Measurements from ENCODE around the gene SH3PXD2A. TPM values are rescaled to one million over a fixed set of nuclear protein-coding genes. Genes with fewer than 3 reads are reported as not detected.
"Not testable (repeated sequence)": the region's sequence is repeated elsewhere in the genome, so short reads cannot be mapped to it uniquely, and the experiment has no call there.

The SH3PXD2A gene
- total RNA-seq, 8 experiments from 2014 or later: 7.8 to 34.3 (median 12.8) TPM

DNA sequence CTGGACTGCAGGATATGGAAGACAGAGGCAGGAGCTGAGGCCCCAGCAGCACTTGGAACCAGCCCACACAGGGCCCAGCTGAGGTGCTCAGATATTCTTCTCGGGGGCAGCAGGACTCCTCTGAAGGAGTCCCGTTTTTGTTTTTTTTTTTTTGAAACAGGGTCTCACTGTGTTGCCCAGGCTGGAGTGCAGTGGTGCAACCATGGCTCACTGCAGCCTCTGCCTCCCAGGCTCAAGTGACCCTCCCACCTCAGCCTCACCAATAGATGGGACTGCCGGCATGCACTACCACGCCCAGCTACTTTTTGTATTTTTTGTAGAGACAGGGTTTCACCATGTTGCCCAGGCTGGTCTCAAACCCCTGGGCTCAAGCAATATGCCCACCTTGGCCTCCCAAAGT is 124.3 kb downstream of the SH3PXD2A start:
- H3K27ac ChIP-seq; H3K4me3 ChIP-seq; ATAC-seq (replicated peaks in 6 of 8); in situ Hi-C loops (cut with MboI; ENCODE audit: low pct_unique_long_range_greater_than_20kb in 2 of 9, low sequenced_read_pairs in 9 of 9, unreplicated experiment in 9 of 9): not testable (repeated sequence)
- 80 to 100% (median 90%) methylated on average over 1 to 3 of the region's 4 CpGs; no CpG with 5 or more reads in 5 of the 10 experiments for WGBS, 10 experiments
- peaks cover 16 to 20% of the 10 kb centered on the region in 2 donors for H3K4me1 ChIP-seq (replicated peaks in 1 of 2)

GRCh38 chr10:103729851-103730250 is 125.5 kb downstream of the SH3PXD2A start:
- Histone ChIP-seq H3K4me1 (replicated peaks in 1 of 2) (peaks cover 19 to 20% of the 10 kb centered on the region in 2 donors), H3K27ac (no peak overlapping the region), H3K4me3 (no peak overlapping the region)
- in situ Hi-C loops (cut with MboI; ENCODE audit: low pct_unique_long_range_greater_than_20kb in 2 of 9, low sequenced_read_pairs in 9 of 9, unreplicated experiment in 9 of 9): no loop called here
- 49 to 90% (median 73%) methylated on average over 2 to 5 of the region's 5 CpGs; no CpG with 5 or more reads in 1 of the 10 experiments for WGBS, 10 experiments
- ATAC-seq (replicated peaks in 6 of 8): peak in 1 of 8 experiments; percentile 19

DNA sequence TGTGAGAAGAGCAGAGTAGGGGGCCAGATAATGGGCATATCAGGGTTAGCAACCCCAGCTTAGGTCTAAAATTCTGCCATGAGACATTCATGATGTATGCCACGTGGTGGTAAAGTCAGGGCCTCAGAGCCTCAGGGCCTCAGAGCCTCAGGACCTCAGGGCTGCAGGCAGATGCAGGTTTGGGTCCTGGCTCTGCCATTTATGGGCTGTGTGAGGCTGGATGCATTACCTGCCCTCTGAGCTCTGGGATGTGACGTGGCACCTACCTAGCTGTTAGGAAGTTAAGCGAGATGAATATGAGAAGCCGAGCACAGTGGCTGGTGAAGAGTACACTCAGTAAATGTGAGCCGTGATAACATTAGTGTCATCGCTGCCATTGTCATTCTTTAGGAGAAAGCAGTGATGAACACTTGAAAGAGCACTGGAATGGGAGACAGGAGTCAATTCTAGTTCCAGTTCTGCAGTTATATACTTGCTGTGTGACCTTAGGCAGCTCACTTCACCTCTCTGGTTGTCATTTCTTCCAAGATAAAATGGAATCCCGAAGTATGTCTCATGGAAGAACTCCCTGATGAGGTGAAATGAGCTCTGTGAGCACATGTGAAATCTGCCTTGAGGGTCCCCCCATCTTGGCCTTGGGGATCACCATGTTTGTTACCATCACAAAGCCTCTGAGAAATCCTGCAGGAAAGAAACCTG is 127.2 kb downstream of the SH3PXD2A start:
- ATAC-seq (replicated peaks in 6 of 8): no peak
- in situ Hi-C loops (cut with MboI; ENCODE audit: low pct_unique_long_range_greater_than_20kb in 2 of 9, low sequenced_read_pairs in 9 of 9, unreplicated experiment in 9 of 9): no loop called here
- WGBS, 10 experiments: 0 to 100% (median 92%) methylated on average over 1 to 6 of the region's 7 CpGs
- Histone ChIP-seq H3K4me3 (no peak overlapping the region), H3K4me1 (replicated peaks in 1 of 2) (peaks cover 13 to 15% of the 10 kb centered on the region in 2 donors), H3K27ac (no peak overlapping the region)

- H3K4me3 ChIP-seq: no peak overlapping the region
- peak in 3 of 8 experiments; percentile 24 to 50 (median 31) for ATAC-seq (replicated peaks in 6 of 8)
- H3K27ac ChIP-seq: no peak overlapping the region
- H3K4me1 ChIP-seq (replicated peaks in 1 of 2): peaks cover 7 to 9% of the 10 kb centered on the region in 2 donors
- 20 to 100% (median 70%) methylated on average over 1 of the region's 14 CpGs; no CpG with 5 or more reads in 6 of the 10 experiments for WGBS, 10 experiments
- in situ Hi-C loops (cut with MboI; ENCODE audit: low pct_unique_long_range_greater_than_20kb in 2 of 9, low sequenced_read_pairs in 9 of 9, unreplicated experiment in 9 of 9): no loop called here
Measured at GRCh38 chr10:103727546-103727963, 127.8 kb downstream of the SH3PXD2A start.

- in situ Hi-C loops (cut with MboI; ENCODE audit: low pct_unique_long_range_greater_than_20kb in 2 of 9, low sequenced_read_pairs in 9 of 9, unreplicated experiment in 9 of 9): no loop called here
Measured at GRCh38 chr10:103726637-103727036, 128.7 kb downstream of the SH3PXD2A start.

GRCh38 chr10:103725242-103725641 is 130.1 kb downstream of the SH3PXD2A start:
- ATAC-seq (replicated peaks in 6 of 8): no peak
- in situ Hi-C loops (cut with MboI; ENCODE audit: low pct_unique_long_range_greater_than_20kb in 2 of 9, low sequenced_read_pairs in 9 of 9, unreplicated experiment in 9 of 9): no loop called here
- H3K27ac ChIP-seq: no peak overlapping the region
- H3K4me3 ChIP-seq: no peak overlapping the region
- WGBS, 10 experiments: 70 to 100% (median 96%) methylated on average over 1 to 4 of the region's 5 CpGs; no CpG with 5 or more reads in 1 of the 10 experiments
- H3K4me1 ChIP-seq (replicated peaks in 1 of 2): peaks cover 0 to 6% of the 10 kb centered on the region in 2 donors

More at GRCh38 chr10:103726637-103727036, 128.7 kb downstream of the SH3PXD2A start:
- H3K4me3 ChIP-seq: no peak overlapping the region
- H3K4me1 ChIP-seq (replicated peaks in 1 of 2): peaks cover 0 to 6% of the 10 kb centered on the region in 2 donors
- H3K27ac ChIP-seq: no peak overlapping the region
- ATAC-seq (replicated peaks in 6 of 8): no peak
- 80 to 100% (median 100%) methylated on average over 1 of the region's 1 CpG; no CpG with 5 or more reads in 7 of the 10 experiments for WGBS, 10 experiments

GRCh38 chr10:103724771-103725170 is 130.6 kb downstream of the SH3PXD2A start:
- Histone ChIP-seq H3K4me3 (no peak overlapping the region), H3K27ac (no peak overlapping the region), H3K4me1 (replicated peaks in 1 of 2) (peaks cover 0 to 6% of the 10 kb centered on the region in 2 donors)
- WGBS, 10 experiments: 63 to 100% (median 100%) methylated on average over 1 to 2 of the region's 2 CpGs; no CpG with 5 or more reads in 5 of the 10 experiments
- in situ Hi-C loops (cut with MboI; ENCODE audit: low pct_unique_long_range_greater_than_20kb in 2 of 9, low sequenced_read_pairs in 9 of 9, unreplicated experiment in 9 of 9): loop anchor here in 5 of 9 experiments (25.0 kb wide), 2 partner anchors 138 to 488 kb away; partner anchors contain the start of gene SH3PXD2A (in 4 of the 5)
- ATAC-seq (replicated peaks in 6 of 8): no peak

GRCh38 chr10:103724074-103724473 is 131.3 kb downstream of the SH3PXD2A start:
- in situ Hi-C loops (cut with MboI; ENCODE audit: low pct_unique_long_range_greater_than_20kb in 2 of 9, low sequenced_read_pairs in 9 of 9, unreplicated experiment in 9 of 9): loop anchor here in 5 of 9 experiments (25.0 kb wide), 2 partner anchors 138 to 488 kb away; partner anchors contain the start of gene SH3PXD2A (in 4 of the 5)
- Histone ChIP-seq H3K4me1 (replicated peaks in 1 of 2) (peaks cover 0 to 6% of the 10 kb centered on the region in 2 donors), H3K4me3 (no peak overlapping the region), H3K27ac (no peak overlapping the region)
- 77 to 100% (median 100%) methylated on average over 1 to 7 of the region's 8 CpGs; no CpG with 5 or more reads in 5 of the 10 experiments for WGBS, 10 experiments
- no peak for ATAC-seq (replicated peaks in 6 of 8)

DNA sequence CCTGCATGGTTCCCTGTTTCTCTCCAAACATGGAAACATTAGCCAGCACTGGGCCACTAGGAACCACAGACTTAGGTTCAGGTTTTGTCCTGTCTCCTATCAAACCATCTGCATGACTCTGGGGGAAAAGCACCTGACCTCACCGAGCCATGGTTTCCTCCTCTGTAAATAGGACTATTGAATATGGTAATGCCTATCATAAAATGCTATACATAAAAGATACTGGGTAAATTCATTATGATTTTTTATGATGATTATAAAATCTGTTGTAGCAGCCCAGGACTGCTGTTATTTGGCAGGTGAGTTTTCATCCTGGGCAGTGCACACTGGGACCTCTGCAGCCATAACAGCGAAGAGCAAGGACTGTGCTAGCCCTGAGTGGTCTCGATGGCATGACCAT is 131.8 kb downstream of the SH3PXD2A start:
- Histone ChIP-seq H3K4me3 (no peak overlapping the region), H3K27ac (no peak overlapping the region), H3K4me1 (replicated peaks in 1 of 2) (peaks cover 0 to 6% of the 10 kb centered on the region in 2 donors)
- peak in 1 of 8 experiments; percentile 31 for ATAC-seq (replicated peaks in 6 of 8)
- 70 to 100% (median 100%) methylated on average over 1 to 3 of the region's 3 CpGs; no CpG with 5 or more reads in 3 of the 10 experiments for WGBS, 10 experiments
- in situ Hi-C loops (cut with MboI; ENCODE audit: low pct_unique_long_range_greater_than_20kb in 2 of 9, low sequenced_read_pairs in 9 of 9, unreplicated experiment in 9 of 9): loop anchor here in 5 of 9 experiments (25.0 kb wide), 2 partner anchors 139 to 489 kb away; partner anchors contain the start of gene SH3PXD2A (in 4 of the 5)

DNA sequence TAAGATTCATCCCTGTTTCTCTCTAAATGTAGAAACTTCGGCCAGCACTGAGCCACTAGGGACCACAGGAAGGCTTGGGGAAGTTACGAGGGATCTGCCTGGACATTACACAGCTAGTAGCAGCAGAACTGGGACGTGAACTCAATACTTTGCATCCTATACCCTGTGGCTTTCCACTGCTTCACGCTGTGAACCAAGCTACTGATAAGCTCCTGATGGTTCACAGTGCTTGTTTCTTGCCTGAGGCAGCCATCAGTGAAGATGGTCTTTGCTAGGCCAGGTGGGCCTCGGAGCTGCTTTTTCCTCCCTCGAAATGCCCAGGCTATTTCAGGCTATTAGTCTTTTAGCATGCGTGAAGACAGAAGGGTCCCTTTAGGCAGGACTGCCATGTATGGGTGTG is 132.7 kb downstream of the SH3PXD2A start:
- H3K27ac ChIP-seq: no peak overlapping the region
- H3K4me3 ChIP-seq: no peak overlapping the region
- ATAC-seq (replicated peaks in 6 of 8): no peak
- H3K4me1 ChIP-seq (replicated peaks in 1 of 2): peaks cover 0 to 6% of the 10 kb centered on the region in 2 donors
- 50 to 100% (median 100%) methylated on average over 1 to 7 of the region's 7 CpGs; no CpG with 5 or more reads in 3 of the 10 experiments for WGBS, 10 experiments
- in situ Hi-C loops (cut with MboI; ENCODE audit: low pct_unique_long_range_greater_than_20kb in 2 of 9, low sequenced_read_pairs in 9 of 9, unreplicated experiment in 9 of 9): loop anchor here in 5 of 9 experiments (25.0 kb wide), 2 partner anchors 140 to 490 kb away; partner anchors contain the start of gene SH3PXD2A (in 4 of the 5)

DNA sequence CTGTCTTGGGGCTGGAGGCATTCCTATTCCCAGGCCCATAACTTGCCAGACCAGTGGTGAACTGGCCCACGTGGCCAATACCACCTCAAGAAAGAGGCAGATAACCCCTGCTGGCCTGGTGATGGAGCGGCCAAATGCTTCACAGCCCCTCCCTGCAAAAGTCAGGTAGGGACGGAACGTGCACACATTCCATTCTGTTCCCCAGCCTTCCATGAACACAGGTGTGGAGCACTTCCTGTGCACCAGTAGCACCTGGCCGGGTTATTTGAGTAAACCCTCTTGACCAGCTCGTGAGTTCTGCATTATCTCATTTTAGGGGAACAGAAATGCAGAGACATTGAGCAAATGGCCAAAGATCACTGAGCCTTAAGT is 134.4 kb downstream of the SH3PXD2A start:
- 72 to 100% (median 95%) methylated on average over 1 to 4 of the region's 6 CpGs; no CpG with 5 or more reads in 5 of the 10 experiments for WGBS, 10 experiments
- no peak for ATAC-seq (replicated peaks in 6 of 8)
- in situ Hi-C loops (cut with MboI; ENCODE audit: low pct_unique_long_range_greater_than_20kb in 2 of 9, low sequenced_read_pairs in 9 of 9, unreplicated experiment in 9 of 9): loop anchor here in 5 of 9 experiments (25.0 kb wide), 2 partner anchors 141 to 491 kb away; partner anchors contain the start of gene SH3PXD2A (in 4 of the 5)
- Histone ChIP-seq H3K4me1 (replicated peaks in 1 of 2) (peaks cover 0 to 6% of the 10 kb centered on the region in 2 donors), H3K4me3 (no peak overlapping the region), H3K27ac (no peak overlapping the region)

GRCh38 chr10:103720328-103720963 is 134.9 kb downstream of the SH3PXD2A start:
- Histone ChIP-seq H3K4me3 (no peak overlapping the region), H3K4me1 (replicated peaks in 1 of 2) (peaks cover 0 to 6% of the 10 kb centered on the region in 2 donors), H3K27ac (no peak overlapping the region)
- in situ Hi-C loops (cut with MboI; ENCODE audit: low pct_unique_long_range_greater_than_20kb in 2 of 9, low sequenced_read_pairs in 9 of 9, unreplicated experiment in 9 of 9): loop anchor here in 5 of 9 experiments (25.0 kb wide), 2 partner anchors 142 to 492 kb away; partner anchors contain the start of gene SH3PXD2A (in 4 of the 5)
- 0 to 100% (median 72%) methylated on average over 1 to 8 of the region's 17 CpGs; no CpG with 5 or more reads in 4 of the 10 experiments for WGBS, 10 experiments
- no peak for ATAC-seq (replicated peaks in 6 of 8)
